GM23338 (cell line): Measurements from ENCODE around the gene G6PC2. TPM values are rescaled to one million over a fixed set of nuclear protein-coding genes. Genes with fewer than 3 reads are reported as not detected.

ENCODE experiments used
- ATAC-seq: fragments of 200-7000 bp; cut with Tn5 transposase; 3 replicates; pipeline ENCODE4 v1.9.1; 2020
- DNase-seq: peaks from one replicate; pipeline ENCODE4 v3.0.0-alpha.2; 2015; ENCODE audit warnings: low spot score
- H2AFZ ChIP-seq: fragments of 200-600 bp; sonication (generic); 2 replicates; pipeline ENCODE4 v1.8.0; 2016; ENCODE audit warnings: antibody characterized with exemption, mild to moderate bottlenecking, moderate library complexity
- H3F3A ChIP-seq: fragments of 200-600 bp; sonication (generic); replicated peaks from 2 replicates; pipeline ENCODE4 v1.8.0; 2017; ENCODE audit warnings: antibody characterized with exemption, mixed run types, low read depth
- H3K27ac ChIP-seq: fragments of 200-600 bp; sonication (generic); 2 replicates; pipeline ENCODE4 v1.6.1; 2016; ENCODE audit warnings: low read depth
- H3K27me3 ChIP-seq: fragments of 200-600 bp; sonication (generic); 2 replicates; pipeline ENCODE4 v1.8.0; 2016; ENCODE audit warnings: mild to moderate bottlenecking, mixed run types, moderate library complexity; ENCODE audit not compliant: insufficient read depth
- H3K36me3 ChIP-seq: fragments of 200-600 bp; sonication (generic); 2 replicates; pipeline ENCODE4 v1.8.0; 2016; ENCODE audit warnings: mild to moderate bottlenecking; ENCODE audit not compliant: insufficient read depth
- H3K4me1 ChIP-seq: fragments of 200-600 bp; sonication (generic); 2 replicates; pipeline ENCODE4 v1.8.0; 2016; ENCODE audit warnings: mild to moderate bottlenecking, moderate library complexity; ENCODE audit not compliant: insufficient read depth
- H3K4me2 ChIP-seq: fragments of 200-600 bp; sonication (generic); 2 replicates; pipeline ENCODE4 v1.7.1; 2017; ENCODE audit warnings: mixed run types
- H3K4me3 ChIP-seq: fragments of 200-600 bp; sonication (generic); 2 replicates; pipeline ENCODE4 v1.6.1; 2016; ENCODE audit warnings: mixed run types
- H3K79me2 ChIP-seq: fragments of 200-600 bp; sonication (generic); replicated peaks from 2 replicates; pipeline ENCODE4 v1.8.0; 2017; ENCODE audit warnings: mild to moderate bottlenecking; ENCODE audit not compliant: insufficient read depth
- H3K9me2 ChIP-seq: fragments of 200-600 bp; sonication (generic); 2 replicates; pipeline ENCODE4 v1.8.0; 2017; ENCODE audit not compliant: insufficient read depth
- H4K20me1 ChIP-seq: fragments of 200-600 bp; sonication (generic); replicated peaks from 2 replicates; pipeline ENCODE4 v1.8.0; 2017; ENCODE audit warnings: mild to moderate bottlenecking; ENCODE audit not compliant: insufficient read depth
- H3K27ac Mint-ChIP-seq: 2 replicates; pipeline ENCODE4 v1.8.0; 2020; ENCODE audit warnings: inconsistent platforms, mild to moderate bottlenecking, moderate library complexity, mixed read lengths
- H3K27me3 Mint-ChIP-seq: 3 replicates; pipeline ENCODE4 v1.8.0; 2022; ENCODE audit warnings: low read depth, mild to moderate bottlenecking, moderate library complexity, mixed read lengths, inconsistent platforms; ENCODE audit not compliant: insufficient read depth, poor library complexity
- H3K36me3 Mint-ChIP-seq: 3 replicates; pipeline ENCODE4 v1.8.0; 2021; ENCODE audit warnings: low read depth, mild to moderate bottlenecking, inconsistent platforms, moderate library complexity, mixed read lengths
- H3K4me1 Mint-ChIP-seq: 3 replicates; pipeline ENCODE4 v1.8.0; 2020; ENCODE audit warnings: mild to moderate bottlenecking, inconsistent platforms, mixed read lengths
- H3K4me3 Mint-ChIP-seq: 3 replicates; pipeline ENCODE4 v1.8.0; 2021; ENCODE audit warnings: moderate library complexity, mild to moderate bottlenecking, inconsistent platforms, mixed read lengths
- H3K9me3 Mint-ChIP-seq: 3 replicates; pipeline ENCODE4 v1.8.0; 2020; ENCODE audit warnings: moderate library complexity, mild to moderate bottlenecking, inconsistent platforms, mixed read lengths
- EZH2 ChIP-seq: fragments of 200-600 bp; sonication (generic); IDR thresholded peaks from one replicate; pipeline ENCODE4 v1.8.0; 2017; ENCODE audit warnings: antibody characterized with exemption, mild to moderate bottlenecking, low read depth; ENCODE audit not compliant: unreplicated experiment
- NANOG ChIP-seq: IDR thresholded peaks from 2 replicates; pipeline ENCODE4 v1.6.1; 2016; ENCODE audit warnings: antibody characterized with exemption, borderline replicate concordance
- POLR2AphosphoS5 ChIP-seq: IDR thresholded peaks from 2 replicates; pipeline ENCODE4 v1.6.1; 2016; ENCODE audit warnings: antibody characterized with exemption, low read depth
- STAT1 ChIP-seq: IDR thresholded peaks from one replicate; pipeline ENCODE4 v1.6.1; 2016; ENCODE audit warnings: antibody characterized with exemption; ENCODE audit not compliant: unreplicated experiment
- ZNF114 ChIP-seq: fragments of 250-450 bp; sonication (Bioruptor Pico); IDR thresholded peaks from 2 replicates; pipeline ENCODE4 v1.5.0; 2020; ENCODE audit warnings: mild to moderate bottlenecking, moderate library complexity
- ZNF331 ChIP-seq: fragments of 250-450 bp; sonication (Bioruptor Pico); IDR thresholded peaks from 2 replicates; pipeline ENCODE4 v1.5.0; 2020; ENCODE audit warnings: low read depth, mild to moderate bottlenecking, moderate library complexity
- polyA plus RNA-seq: library from polyadenylated mRNA; unstranded; fragments of >200 nt; fragmentation: Nextera tagmentation; extraction: Ambion mirVana; gene quantifications from 2 replicates; pipeline ENCODE4 v1.2.1, GENCODE V29; 2016
- total RNA-seq: library from RNA; depleted of rRNA; stranded (reverse); fragments of >200 nt; shearing (Covaris generic); gene quantifications from 2 replicates; pipeline ENCODE4 v1.2.3, GENCODE V29; 2014
- TF ChIP-seq, protein P1 (sequence below): IDR thresholded peaks from one replicate; pipeline ENCODE4 v1.6.1; 2018; ENCODE audit warnings: antibody characterized with exemption; ENCODE audit not compliant: unreplicated experiment
- TF ChIP-seq, protein P2 (sequence below): IDR thresholded peaks from 2 replicates; pipeline ENCODE4 v1.6.1; 2016; ENCODE audit warnings: antibody characterized with exemption
- TF ChIP-seq, protein P3 (sequence below), 2 experiments: fragments of 200-600 bp in 1 of 2; sonication (generic) in 1 of 2; conservative IDR thresholded peaks; 2 replicates each; pipeline versions ENCODE4 v1.5.1 to v1.6.1; 2016 to 2017; ENCODE audit warnings: antibody characterized with exemption in 2 of 2, low read depth in 2 of 2, mild to moderate bottlenecking in 2 of 2, moderate library complexity in 1 of 2
- TF ChIP-seq, protein P4 (sequence below): fragments of 250-450 bp; sonication (Bioruptor Pico); IDR thresholded peaks from 2 replicates; pipeline ENCODE4 v1.5.0; 2020; ENCODE audit warnings: mild to moderate bottlenecking, moderate library complexity

The G6PC2 gene
- total and polyA plus RNA-seq, 2 experiments from 2014 or later: not detected

DNA sequence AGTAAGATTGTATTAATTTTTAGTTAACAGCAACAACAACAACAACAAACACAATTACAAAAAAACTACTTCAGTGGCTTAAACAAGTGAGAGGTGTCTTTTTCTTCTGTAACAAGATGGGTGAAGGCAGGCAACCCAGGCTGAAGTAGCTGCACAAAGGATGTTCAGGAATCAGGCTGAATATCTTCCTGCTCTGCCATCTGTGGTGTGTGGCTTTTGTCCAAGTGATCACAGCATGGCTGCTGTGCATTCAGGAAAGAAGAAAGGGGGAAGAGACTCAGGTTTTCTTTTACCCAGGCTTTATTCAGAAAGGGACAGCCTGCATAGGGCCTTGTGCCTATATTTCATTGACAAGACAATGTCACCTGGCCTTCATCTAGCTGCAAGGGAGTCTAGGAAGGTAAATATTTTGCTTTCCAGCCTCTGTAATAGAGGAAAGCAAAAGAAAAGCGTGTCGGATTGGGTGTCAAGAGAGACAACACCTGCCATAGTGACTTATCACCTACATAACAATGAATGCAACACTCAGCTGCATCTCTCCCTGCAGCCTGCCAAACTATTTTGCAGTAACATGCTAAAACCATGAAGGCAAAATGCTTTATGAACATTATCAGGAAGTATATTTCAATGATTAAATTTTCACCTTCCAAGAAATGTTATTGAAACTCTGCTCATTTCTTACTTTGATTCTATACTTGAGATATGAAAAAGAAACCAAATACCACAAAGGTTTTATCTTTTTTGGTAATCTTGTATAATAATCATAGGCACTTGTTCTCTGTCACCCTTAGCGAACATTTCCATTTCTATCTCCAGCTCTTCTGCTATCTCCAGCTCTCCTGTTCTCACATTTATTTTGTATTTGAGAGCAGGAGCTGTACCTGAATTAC is 14.6 kb downstream of the G6PC2 start (continued):
- TF ChIP-seq, protein P1, sequence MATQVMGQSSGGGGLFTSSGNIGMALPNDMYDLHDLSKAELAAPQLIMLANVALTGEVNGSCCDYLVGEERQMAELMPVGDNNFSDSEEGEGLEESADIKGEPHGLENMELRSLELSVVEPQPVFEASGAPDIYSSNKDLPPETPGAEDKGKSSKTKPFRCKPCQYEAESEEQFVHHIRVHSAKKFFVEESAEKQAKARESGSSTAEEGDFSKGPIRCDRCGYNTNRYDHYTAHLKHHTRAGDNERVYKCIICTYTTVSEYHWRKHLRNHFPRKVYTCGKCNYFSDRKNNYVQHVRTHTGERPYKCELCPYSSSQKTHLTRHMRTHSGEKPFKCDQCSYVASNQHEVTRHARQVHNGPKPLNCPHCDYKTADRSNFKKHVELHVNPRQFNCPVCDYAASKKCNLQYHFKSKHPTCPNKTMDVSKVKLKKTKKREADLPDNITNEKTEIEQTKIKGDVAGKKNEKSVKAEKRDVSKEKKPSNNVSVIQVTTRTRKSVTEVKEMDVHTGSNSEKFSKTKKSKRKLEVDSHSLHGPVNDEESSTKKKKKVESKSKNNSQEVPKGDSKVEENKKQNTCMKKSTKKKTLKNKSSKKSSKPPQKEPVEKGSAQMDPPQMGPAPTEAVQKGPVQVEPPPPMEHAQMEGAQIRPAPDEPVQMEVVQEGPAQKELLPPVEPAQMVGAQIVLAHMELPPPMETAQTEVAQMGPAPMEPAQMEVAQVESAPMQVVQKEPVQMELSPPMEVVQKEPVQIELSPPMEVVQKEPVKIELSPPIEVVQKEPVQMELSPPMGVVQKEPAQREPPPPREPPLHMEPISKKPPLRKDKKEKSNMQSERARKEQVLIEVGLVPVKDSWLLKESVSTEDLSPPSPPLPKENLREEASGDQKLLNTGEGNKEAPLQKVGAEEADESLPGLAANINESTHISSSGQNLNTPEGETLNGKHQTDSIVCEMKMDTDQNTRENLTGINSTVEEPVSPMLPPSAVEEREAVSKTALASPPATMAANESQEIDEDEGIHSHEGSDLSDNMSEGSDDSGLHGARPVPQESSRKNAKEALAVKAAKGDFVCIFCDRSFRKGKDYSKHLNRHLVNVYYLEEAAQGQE: no peak
- no peak for TF ChIP-seq NANOG
- TF ChIP-seq, protein P2, sequence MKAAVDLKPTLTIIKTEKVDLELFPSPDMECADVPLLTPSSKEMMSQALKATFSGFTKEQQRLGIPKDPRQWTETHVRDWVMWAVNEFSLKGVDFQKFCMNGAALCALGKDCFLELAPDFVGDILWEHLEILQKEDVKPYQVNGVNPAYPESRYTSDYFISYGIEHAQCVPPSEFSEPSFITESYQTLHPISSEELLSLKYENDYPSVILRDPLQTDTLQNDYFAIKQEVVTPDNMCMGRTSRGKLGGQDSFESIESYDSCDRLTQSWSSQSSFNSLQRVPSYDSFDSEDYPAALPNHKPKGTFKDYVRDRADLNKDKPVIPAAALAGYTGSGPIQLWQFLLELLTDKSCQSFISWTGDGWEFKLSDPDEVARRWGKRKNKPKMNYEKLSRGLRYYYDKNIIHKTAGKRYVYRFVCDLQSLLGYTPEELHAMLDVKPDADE: no peak
- TF ChIP-seq, protein P3, sequence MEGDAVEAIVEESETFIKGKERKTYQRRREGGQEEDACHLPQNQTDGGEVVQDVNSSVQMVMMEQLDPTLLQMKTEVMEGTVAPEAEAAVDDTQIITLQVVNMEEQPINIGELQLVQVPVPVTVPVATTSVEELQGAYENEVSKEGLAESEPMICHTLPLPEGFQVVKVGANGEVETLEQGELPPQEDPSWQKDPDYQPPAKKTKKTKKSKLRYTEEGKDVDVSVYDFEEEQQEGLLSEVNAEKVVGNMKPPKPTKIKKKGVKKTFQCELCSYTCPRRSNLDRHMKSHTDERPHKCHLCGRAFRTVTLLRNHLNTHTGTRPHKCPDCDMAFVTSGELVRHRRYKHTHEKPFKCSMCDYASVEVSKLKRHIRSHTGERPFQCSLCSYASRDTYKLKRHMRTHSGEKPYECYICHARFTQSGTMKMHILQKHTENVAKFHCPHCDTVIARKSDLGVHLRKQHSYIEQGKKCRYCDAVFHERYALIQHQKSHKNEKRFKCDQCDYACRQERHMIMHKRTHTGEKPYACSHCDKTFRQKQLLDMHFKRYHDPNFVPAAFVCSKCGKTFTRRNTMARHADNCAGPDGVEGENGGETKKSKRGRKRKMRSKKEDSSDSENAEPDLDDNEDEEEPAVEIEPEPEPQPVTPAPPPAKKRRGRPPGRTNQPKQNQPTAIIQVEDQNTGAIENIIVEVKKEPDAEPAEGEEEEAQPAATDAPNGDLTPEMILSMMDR (conservative IDR thresholded peaks at IDR 0.05; ENCODE audit: low read depth in 2 of 2): no peak

DNA sequence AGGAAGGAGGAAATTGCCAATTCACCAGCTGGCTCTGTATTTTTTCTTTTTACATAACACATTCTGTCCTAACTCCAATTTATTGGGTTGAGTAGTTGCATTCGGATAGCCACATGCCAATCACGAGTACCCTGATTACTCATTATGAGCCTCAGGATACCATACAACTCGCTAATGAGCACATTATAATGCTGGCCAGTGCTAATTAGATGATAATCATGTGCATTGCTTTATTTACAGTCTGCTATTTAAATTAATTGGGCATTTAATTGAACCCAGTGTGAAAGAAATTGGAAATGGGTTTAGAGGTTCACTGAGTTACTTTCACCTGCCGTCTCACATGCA is 15.2 kb downstream of the G6PC2 start:
- H3K27ac ChIP-seq: no peak overlapping the region
- peaks cover 45% of the 10 kb centered on the region for H3K4me1 ChIP-seq
- no peaks in the 10 kb centered on the region for H3F3A ChIP-seq
- no peak overlapping the region for H2AFZ ChIP-seq
- Mint-ChIP-seq H3K4me3 (no peak overlapping the region), H3K9me3 (peaks cover 11% of the 10 kb centered on the region; the same call in 2 of the 3 replicates), H3K27me3 (peaks cover 13% of the 10 kb centered on the region), H3K36me3 (peaks cover 11% of the 10 kb centered on the region; the same call in 2 of the 3 replicates), H3K4me1 (peaks cover 41% of the 10 kb centered on the region), H3K27ac (no peak overlapping the region)
- H3K4me2 ChIP-seq: no peak overlapping the region
- no peaks in the 10 kb centered on the region for H4K20me1 ChIP-seq
- peaks cover 9% of the 10 kb centered on the region; the same call in 1 of the 2 replicates for H3K36me3 ChIP-seq
- H3K4me3 ChIP-seq: no peak overlapping the region
- ATAC-seq: no peak
- no peak for DNase-seq
- H3K79me2 ChIP-seq: no peaks in the 10 kb centered on the region
- H3K27me3 ChIP-seq: peaks cover 8% of the 10 kb centered on the region; the same call in 1 of the 2 replicates
- H3K9me2 ChIP-seq: no peaks in the 10 kb centered on the region
- TF ChIP-seq, protein P2: no peak
- no peak for TF ChIP-seq POLR2AphosphoS5
- TF ChIP-seq, protein P4, sequence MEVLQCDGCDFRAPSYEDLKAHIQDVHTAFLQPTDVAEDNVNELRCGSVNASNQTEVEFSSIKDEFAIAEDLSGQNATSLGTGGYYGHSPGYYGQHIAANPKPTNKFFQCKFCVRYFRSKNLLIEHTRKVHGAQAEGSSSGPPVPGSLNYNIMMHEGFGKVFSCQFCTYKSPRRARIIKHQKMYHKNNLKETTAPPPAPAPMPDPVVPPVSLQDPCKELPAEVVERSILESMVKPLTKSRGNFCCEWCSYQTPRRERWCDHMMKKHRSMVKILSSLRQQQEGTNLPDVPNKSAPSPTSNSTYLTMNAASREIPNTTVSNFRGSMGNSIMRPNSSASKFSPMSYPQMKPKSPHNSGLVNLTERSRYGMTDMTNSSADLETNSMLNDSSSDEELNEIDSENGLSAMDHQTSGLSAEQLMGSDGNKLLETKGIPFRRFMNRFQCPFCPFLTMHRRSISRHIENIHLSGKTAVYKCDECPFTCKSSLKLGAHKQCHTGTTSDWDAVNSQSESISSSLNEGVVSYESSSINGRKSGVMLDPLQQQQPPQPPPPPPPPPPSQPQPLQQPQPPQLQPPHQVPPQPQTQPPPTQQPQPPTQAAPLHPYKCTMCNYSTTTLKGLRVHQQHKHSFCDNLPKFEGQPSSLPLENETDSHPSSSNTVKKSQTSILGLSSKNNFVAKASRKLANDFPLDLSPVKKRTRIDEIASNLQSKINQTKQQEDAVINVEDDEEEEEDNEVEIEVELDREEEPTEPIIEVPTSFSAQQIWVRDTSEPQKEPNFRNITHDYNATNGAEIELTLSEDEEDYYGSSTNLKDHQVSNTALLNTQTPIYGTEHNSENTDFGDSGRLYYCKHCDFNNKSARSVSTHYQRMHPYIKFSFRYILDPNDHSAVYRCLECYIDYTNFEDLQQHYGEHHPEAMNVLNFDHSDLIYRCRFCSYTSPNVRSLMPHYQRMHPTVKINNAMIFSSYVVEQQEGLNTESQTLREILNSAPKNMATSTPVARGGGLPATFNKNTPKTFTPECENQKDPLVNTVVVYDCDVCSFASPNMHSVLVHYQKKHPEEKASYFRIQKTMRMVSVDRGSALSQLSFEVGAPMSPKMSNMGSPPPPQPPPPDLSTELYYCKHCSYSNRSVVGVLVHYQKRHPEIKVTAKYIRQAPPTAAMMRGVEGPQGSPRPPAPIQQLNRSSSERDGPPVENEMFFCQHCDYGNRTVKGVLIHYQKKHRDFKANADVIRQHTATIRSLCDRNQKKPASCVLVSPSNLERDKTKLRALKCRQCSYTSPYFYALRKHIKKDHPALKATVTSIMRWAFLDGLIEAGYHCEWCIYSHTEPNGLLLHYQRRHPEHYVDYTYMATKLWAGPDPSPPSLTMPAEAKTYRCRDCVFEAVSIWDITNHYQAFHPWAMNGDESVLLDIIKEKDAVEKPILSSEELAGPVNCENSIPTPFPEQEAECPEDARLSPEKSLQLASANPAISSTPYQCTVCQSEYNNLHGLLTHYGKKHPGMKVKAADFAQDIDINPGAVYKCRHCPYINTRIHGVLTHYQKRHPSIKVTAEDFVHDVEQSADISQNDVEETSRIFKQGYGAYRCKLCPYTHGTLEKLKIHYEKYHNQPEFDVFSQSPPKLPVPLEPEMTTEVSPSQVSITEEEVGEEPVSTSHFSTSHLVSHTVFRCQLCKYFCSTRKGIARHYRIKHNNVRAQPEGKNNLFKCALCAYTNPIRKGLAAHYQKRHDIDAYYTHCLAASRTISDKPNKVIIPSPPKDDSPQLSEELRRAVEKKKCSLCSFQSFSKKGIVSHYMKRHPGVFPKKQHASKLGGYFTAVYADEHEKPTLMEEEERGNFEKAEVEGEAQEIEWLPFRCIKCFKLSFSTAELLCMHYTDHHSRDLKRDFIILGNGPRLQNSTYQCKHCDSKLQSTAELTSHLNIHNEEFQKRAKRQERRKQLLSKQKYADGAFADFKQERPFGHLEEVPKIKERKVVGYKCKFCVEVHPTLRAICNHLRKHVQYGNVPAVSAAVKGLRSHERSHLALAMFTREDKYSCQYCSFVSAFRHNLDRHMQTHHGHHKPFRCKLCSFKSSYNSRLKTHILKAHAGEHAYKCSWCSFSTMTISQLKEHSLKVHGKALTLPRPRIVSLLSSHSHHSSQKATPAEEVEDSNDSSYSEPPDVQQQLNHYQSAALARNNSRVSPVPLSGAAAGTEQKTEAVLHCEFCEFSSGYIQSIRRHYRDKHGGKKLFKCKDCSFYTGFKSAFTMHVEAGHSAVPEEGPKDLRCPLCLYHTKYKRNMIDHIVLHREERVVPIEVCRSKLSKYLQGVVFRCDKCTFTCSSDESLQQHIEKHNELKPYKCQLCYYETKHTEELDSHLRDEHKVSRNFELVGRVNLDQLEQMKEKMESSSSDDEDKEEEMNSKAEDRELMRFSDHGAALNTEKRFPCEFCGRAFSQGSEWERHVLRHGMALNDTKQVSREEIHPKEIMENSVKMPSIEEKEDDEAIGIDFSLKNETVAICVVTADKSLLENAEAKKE (CRISPR knock-in tag): no peak
- TF ChIP-seq ZNF331 (CRISPR knock-in tag): no peak
- no peak for TF ChIP-seq EZH2
- TF ChIP-seq ZNF114: no peak
- TF ChIP-seq STAT1: no peak
